ENCODE data around the gene HEXA.

DNA sequence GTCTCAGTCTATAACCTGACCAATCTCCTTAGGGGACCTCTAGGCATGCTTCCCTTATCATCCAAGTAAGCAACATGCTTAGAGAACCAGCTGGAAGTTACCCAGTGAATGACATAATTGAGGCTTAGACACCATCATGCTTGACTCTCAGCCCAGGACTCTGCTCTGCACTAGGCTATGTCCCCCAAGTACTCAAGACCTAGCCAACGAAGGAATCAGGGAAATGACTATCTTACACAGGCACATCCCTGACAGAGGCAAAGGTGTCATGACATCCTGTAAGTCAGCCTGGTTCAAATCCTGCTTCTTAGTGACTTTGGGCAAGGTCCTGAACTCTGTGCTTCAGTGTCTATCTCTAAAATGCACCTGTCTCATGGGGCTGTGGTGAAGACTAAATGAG lies 31.2 kb downstream of the HEXA start:
- TF ChIP-seq ZNF274 (IDR thresholded peaks at IDR 0.05; ENCODE audit: low read depth, low read length): no peak
- no peak for TF ChIP-seq YY1 (IDR thresholded peaks at IDR 0.05; ENCODE audit: insufficient read depth, insufficient read length)
- TF ChIP-seq SUZ12 (IDR thresholded peaks at IDR 0.05; ENCODE audit: extremely low read depth, insufficient read depth, insufficient read length): no peak

Measured in NT2/D1 (cell line).